GM12878 (cell line): ENCODE data around the gene ZSCAN22. TPM values are rescaled to one million over a fixed set of nuclear protein-coding genes. Genes with fewer than 3 reads are reported as not detected.

Experiments
- ATAC-seq: fragments of 200-7000 bp; cut with Tn5 transposase; 3 replicates; pipeline ENCODE4 v1.9.1; 2020; ENCODE audit warnings: mild to moderate bottlenecking, moderate library complexity
- BruUV-seq: library from RNA; stranded (reverse); fragments of 400-500 nt; replicated peaks from 2 replicates; lab custom pipeline; 2021; lab: Mats Ljungman, UMichigan
- CTCF ChIA-PET: fragments of 300-600 bp; sonication (Branson Sonifier 250); formaldehyde crosslinking; extraction: SDS; loops from one replicate; lab custom pipeline; 2021; ENCODE audit warnings: inconsistent platforms; lab: Yijun Ruan, JAX
- POLR2A ChIA-PET: fragments of 350-600 bp; formaldehyde crosslinking; extraction: SDS; loops from one replicate; lab custom pipeline; 2021; ENCODE audit warnings: inconsistent platforms; lab: Charles Lee
- RAD21 ChIA-PET: fragments of 300-600 bp; sonication (Branson Sonifier 250); formaldehyde crosslinking; loops from one replicate; lab custom pipeline; 2023; ENCODE audit warnings: antibody characterized with exemption; ENCODE audit not compliant: unreplicated experiment; lab: Charles Lee
- SMC1A ChIA-PET: fragments of 300-600 bp; sonication (Branson Sonifier 250); formaldehyde crosslinking; loops from one replicate; lab custom pipeline; 2023; ENCODE audit not compliant: unreplicated experiment, uncharacterized antibody; lab: Charles Lee
- DNase-seq: peaks from one replicate; pipeline ENCODE4 v3.0.0-alpha.2; 2011; ENCODE audit warnings: low read depth, low spot score
- FAIRE-seq: peaks from 3 replicates; lab custom pipeline; 2011; peaks lifted over from hg19 to GRCh38; lab: Jason Lieb, UNC
- H2AFZ ChIP-seq: 2 replicates; pipeline ENCODE4 v1.6.0; 2011; ENCODE audit warnings: low read depth, low read length, control low read depth; ENCODE audit not compliant: control insufficient read depth
- H3K27ac ChIP-seq: 2 replicates; pipeline ENCODE4 v1.5.1; 2011; ENCODE audit warnings: control low read depth; ENCODE audit not compliant: control insufficient read depth, insufficient read depth
- H3K27me3 ChIP-seq, 2 experiments: replicated peaks in 1 of 2; 2 replicates each; pipeline versions ENCODE4 v1.6.0 to v1.6.1; 2011; ENCODE audit warnings: low read length in 1 of 2; ENCODE audit not compliant: control insufficient read depth in 2 of 2, insufficient read depth in 2 of 2
- H3K36me3 ChIP-seq, 2 experiments: 2 replicates each; pipeline ENCODE4 v1.5.1; 2011; ENCODE audit warnings: low read length in 1 of 2; ENCODE audit not compliant: control insufficient read depth in 2 of 2, insufficient read depth in 2 of 2
- H3K4me1 ChIP-seq: 2 replicates; pipeline ENCODE4 v1.6.1; 2011; ENCODE audit warnings: mild to moderate bottlenecking, low read length, moderate library complexity, mixed read lengths; ENCODE audit not compliant: control insufficient read depth, insufficient read depth
- H3K4me2 ChIP-seq: 2 replicates; pipeline ENCODE4 v1.6.0; 2011; ENCODE audit warnings: control low read depth; ENCODE audit not compliant: control insufficient read depth, insufficient read depth
- H3K4me3 ChIP-seq: fragments of 200-600 bp; sonication (generic); 2 replicates; pipeline ENCODE4 v1.5.1; 2016
- H3K79me2 ChIP-seq: 2 replicates; pipeline ENCODE4 v1.6.0; 2011; ENCODE audit warnings: low read length; ENCODE audit not compliant: control insufficient read depth, insufficient read depth
- H3K9ac ChIP-seq: 2 replicates; pipeline ENCODE4 v1.8.0; 2011; ENCODE audit warnings: low read length, control low read depth, mixed read lengths; ENCODE audit not compliant: control insufficient read depth, insufficient read depth
- H3K9me3 ChIP-seq: replicated peaks from 3 replicates; pipeline ENCODE4 v1.5.1; 2011; ENCODE audit warnings: mild to moderate bottlenecking, low read length; ENCODE audit not compliant: control insufficient read depth, insufficient read depth
- H4K20me1 ChIP-seq: 2 replicates; pipeline ENCODE4 v1.6.0; 2011; ENCODE audit not compliant: control insufficient read depth, insufficient read depth
- CREM ChIP-seq: IDR thresholded peaks from 2 replicates; pipeline ENCODE4 v1.6.1; 2014; ENCODE audit warnings: antibody characterized with exemption, low read depth
- GATAD2B ChIP-seq: fragments of 450-650 bp; conservative IDR thresholded peaks from 2 replicates; pipeline ENCODE4 v1.6.1; 2017; ENCODE audit warnings: low read depth, mild to moderate bottlenecking, moderate library complexity
- IKZF2 ChIP-seq, 2 experiments: fragments of 450-650 bp; IDR thresholded peaks; 2 replicates each; pipeline ENCODE4 v1.6.1; 2017; ENCODE audit warnings: mild to moderate bottlenecking in 2 of 2, moderate library complexity in 2 of 2
- JUND ChIP-seq: IDR thresholded peaks from 2 replicates; pipeline ENCODE4 v1.6.1; 2012; ENCODE audit warnings: low read depth, mild to moderate bottlenecking, low read length, improper control_type of control experiment, moderate library complexity
- KLF5 ChIP-seq: fragments of 450-650 bp; IDR thresholded peaks from 2 replicates; pipeline ENCODE4 v1.6.1; 2014; ENCODE audit warnings: mild to moderate bottlenecking; ENCODE audit not compliant: partially characterized antibody
- PAX5 ChIP-seq: IDR thresholded peaks from 2 replicates; pipeline ENCODE4 v1.6.1; 2011; ENCODE audit warnings: low read depth, low read length, borderline replicate concordance
- POLR2A ChIP-seq: IDR thresholded peaks from 2 replicates; pipeline ENCODE4 v1.6.1; 2011; ENCODE audit warnings: low read depth, mild to moderate bottlenecking, low read length
- TARDBP ChIP-seq: IDR thresholded peaks from 2 replicates; pipeline ENCODE4 v1.6.1; 2016; ENCODE audit warnings: borderline replicate concordance
- TCF12 ChIP-seq: IDR thresholded peaks from 2 replicates; pipeline ENCODE4 v1.6.1; 2011; ENCODE audit warnings: low read depth, mild to moderate bottlenecking, low read length
- WGBS: methylation state at CpG from one replicate; pipeline ENCODE4 v1.1.6; 2016; ENCODE audit warnings: low lambda C conversion rate; ENCODE audit not compliant: insufficient replicate concordance, insufficient coverage; ENCODE audit errors: missing lambda C conversion rate; 5-methylcytosine and 5-hydroxymethylcytosine counted together
- in situ Hi-C: fragments of 300-500 bp; cut with MboI; formaldehyde crosslinking; loops from 9 replicates; pipeline ENCODE4 v1.14.3; 2018; ENCODE audit warnings: mixed read lengths
- intact Hi-C: fragments of 100-400 bp; cut with micrococcal nuclease; formaldehyde crosslinking; loops from one replicate; pipeline ENCODE4 v1.14.2; 2022; ENCODE audit not compliant: unreplicated experiment
- polyA plus RNA-seq, 11 experiments: library from polyadenylated mRNA; depleted of rRNA in 4 of 11; unstranded in 6 of 11; stranded (reverse) in 5 of 11; fragments of >200 nt; fragmentation: Nextera tagmentation in 4 of 11; fragmentation: Illumina TruSeq in 1 of 11; extraction: Ambion mirVana in 4 of 11; extraction: Trizol in 1 of 11; gene quantifications; 1 replicate in 1 of 11; 2 replicates in 10 of 11; pipeline versions ENCODE4 v1.2.1 to v1.2.3, GENCODE V29; 2011 to 2016; ENCODE audit warnings: inconsistent platforms in 2 of 11, missing spikeins in 2 of 11, low read depth in 1 of 11
- total RNA-seq, 4 experiments: library from RNA; depleted of rRNA in 3 of 4; stranded (reverse); fragments of >200 nt in 3 of 4; fragmentation: Illumina TruSeq in 1 of 4; extraction: Trizol in 1 of 4; gene quantifications; 2 replicates each; pipeline versions ENCODE4 v1.2.1 to v1.2.3, GENCODE V29; 2013 to 2021
- TF ChIP-seq, protein P1 (sequence below): fragments of 450-650 bp; IDR thresholded peaks from 2 replicates; pipeline ENCODE4 v1.6.1; 2018; ENCODE audit warnings: borderline replicate concordance, mild to moderate bottlenecking; ENCODE audit not compliant: partially characterized antibody
- TF ChIP-seq, protein P2 (sequence below): IDR thresholded peaks from 2 replicates; pipeline ENCODE4 v1.6.1; 2012; ENCODE audit warnings: low read length, inconsistent platforms

ZSCAN22 gene
- total and polyA plus RNA-seq, 10 of the 15 experiments (the other 5 are each of a cell fraction or from before 2014, with no cell fraction given): 0.49 to 3.9 (median 2.6) TPM

DNA sequence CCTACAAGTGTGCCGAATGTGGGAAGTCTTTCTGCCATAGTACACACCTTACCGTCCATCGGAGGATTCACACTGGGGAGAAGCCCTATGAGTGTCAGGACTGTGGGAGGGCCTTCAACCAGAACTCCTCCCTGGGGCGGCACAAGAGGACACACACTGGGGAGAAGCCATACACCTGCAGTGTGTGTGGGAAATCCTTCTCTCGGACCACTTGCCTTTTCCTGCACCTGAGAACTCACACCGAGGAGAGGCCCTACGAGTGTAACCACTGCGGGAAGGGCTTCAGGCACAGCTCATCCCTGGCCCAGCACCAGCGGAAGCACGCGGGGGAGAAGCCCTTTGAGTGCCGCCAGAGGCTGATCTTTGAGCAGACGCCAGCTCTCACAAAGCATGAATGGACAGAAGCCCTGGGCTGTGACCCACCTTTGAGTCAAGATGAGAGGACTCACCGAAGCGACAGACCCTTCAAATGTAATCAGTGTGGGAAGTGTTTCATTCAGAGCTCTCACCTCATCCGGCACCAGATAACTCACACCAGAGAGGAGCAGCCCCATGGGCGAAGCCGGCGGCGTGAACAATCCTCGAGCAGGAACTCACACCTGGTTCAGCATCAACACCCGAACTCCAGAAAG is 31.9 kb upstream of the ZSCAN22 start:
- no peaks in the 10 kb centered on the region for H3K79me2 ChIP-seq
- intact Hi-C loops (no loop called here), in situ Hi-C loops (no loop called here)
- no peak overlapping the region for H3K4me3 ChIP-seq
- ChIA-PET RAD21 (no interaction called here), POLR2A (no interaction called here), SMC1A (no interaction called here), CTCF (no interaction called here)
- H3K4me2 ChIP-seq: no peak overlapping the region
- H3K27me3 ChIP-seq: no peaks in the 10 kb centered on the region
- H4K20me1 ChIP-seq: no peaks in the 10 kb centered on the region
- 98% methylated on average over 22 of the region's 22 CpGs for WGBS
- ATAC-seq: no peak
- TSS peak; percentile 37 for BruUV-seq
- H2AFZ ChIP-seq: no peak overlapping the region
- no peaks in the 10 kb centered on the region for H3K4me1 ChIP-seq
- no peak overlapping the region for H3K9ac ChIP-seq
- H3K9me3 ChIP-seq: peaks cover 31% of the 10 kb centered on the region
- no peak for DNase-seq
- peaks cover 13 to 22% of the 10 kb centered on the region in 2 experiments for H3K36me3 ChIP-seq
- no peak overlapping the region for H3K27ac ChIP-seq
- FAIRE-seq: no peak
- TF ChIP-seq KLF5 (no peak), POLR2A (peak; percentile 23; the same call in 1 of the 2 replicates), JUND (no peak)
- TF ChIP-seq, protein P1, sequence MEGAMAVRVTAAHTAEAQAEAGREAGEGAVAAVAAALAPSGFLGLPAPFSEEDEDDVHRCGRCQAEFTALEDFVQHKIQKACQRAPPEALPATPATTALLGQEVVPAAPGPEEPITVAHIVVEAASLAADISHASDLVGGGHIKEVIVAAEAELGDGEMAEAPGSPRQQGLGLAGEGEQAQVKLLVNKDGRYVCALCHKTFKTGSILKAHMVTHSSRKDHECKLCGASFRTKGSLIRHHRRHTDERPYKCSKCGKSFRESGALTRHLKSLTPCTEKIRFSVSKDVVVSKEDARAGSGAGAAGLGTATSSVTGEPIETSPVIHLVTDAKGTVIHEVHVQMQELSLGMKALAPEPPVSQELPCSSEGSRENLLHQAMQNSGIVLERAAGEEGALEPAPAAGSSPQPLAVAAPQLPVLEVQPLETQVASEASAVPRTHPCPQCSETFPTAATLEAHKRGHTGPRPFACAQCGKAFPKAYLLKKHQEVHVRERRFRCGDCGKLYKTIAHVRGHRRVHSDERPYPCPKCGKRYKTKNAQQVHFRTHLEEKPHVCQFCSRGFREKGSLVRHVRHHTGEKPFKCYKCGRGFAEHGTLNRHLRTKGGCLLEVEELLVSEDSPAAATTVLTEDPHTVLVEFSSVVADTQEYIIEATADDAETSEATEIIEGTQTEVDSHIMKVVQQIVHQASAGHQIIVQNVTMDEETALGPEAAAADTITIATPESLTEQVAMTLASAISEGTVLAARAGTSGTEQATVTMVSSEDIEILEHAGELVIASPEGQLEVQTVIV: no peak

GRCh38 chr19:58296104-58296503 is 30.7 kb upstream of the ZSCAN22 start:
- no peaks in the 10 kb centered on the region for H4K20me1 ChIP-seq
- 100% methylated on average over 7 of the region's 7 CpGs for WGBS
- intact Hi-C loops: no loop called here
- H3K4me2 ChIP-seq: no peak overlapping the region
- DNase-seq: no peak
- peaks cover 31% of the 10 kb centered on the region for H3K9me3 ChIP-seq
- CTCF ChIA-PET: no interaction called here
- no peak overlapping the region for H3K4me3 ChIP-seq
- peaks cover 17 to 20% of the 10 kb centered on the region in 2 experiments for H3K36me3 ChIP-seq
- no peak overlapping the region for H3K9ac ChIP-seq
- H2AFZ ChIP-seq: no peak overlapping the region
- POLR2A ChIA-PET: interaction anchor here (2.2 kb wide), 1 partner anchor 10 kb away, joined by 7 read pairs; no protein-coding TSS in a partner anchor
- no peak for FAIRE-seq
- SMC1A ChIA-PET: no interaction called here
- H3K27me3 ChIP-seq: no peaks in the 10 kb centered on the region
- ATAC-seq: no peak
- H3K79me2 ChIP-seq: no peaks in the 10 kb centered on the region
- no TSS peak for BruUV-seq
- H3K4me1 ChIP-seq: no peaks in the 10 kb centered on the region
- RAD21 ChIA-PET: no interaction called here
- no peak overlapping the region for H3K27ac ChIP-seq
- in situ Hi-C loops: no loop called here
- TF ChIP-seq GATAD2B (no peak), TARDBP (no peak), CREM (no peak), TCF12 (no peak), IKZF2 (IDR thresholded peaks at IDR 0.05) (no peak), PAX5 (no peak)
- TF ChIP-seq, protein P2, sequence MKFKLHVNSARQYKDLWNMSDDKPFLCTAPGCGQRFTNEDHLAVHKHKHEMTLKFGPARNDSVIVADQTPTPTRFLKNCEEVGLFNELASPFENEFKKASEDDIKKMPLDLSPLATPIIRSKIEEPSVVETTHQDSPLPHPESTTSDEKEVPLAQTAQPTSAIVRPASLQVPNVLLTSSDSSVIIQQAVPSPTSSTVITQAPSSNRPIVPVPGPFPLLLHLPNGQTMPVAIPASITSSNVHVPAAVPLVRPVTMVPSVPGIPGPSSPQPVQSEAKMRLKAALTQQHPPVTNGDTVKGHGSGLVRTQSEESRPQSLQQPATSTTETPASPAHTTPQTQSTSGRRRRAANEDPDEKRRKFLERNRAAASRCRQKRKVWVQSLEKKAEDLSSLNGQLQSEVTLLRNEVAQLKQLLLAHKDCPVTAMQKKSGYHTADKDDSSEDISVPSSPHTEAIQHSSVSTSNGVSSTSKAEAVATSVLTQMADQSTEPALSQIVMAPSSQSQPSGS: no peak
